ENCODE measurements around the gene MPP7.

MPP7 gene

GRCh38 chr10:28276384-28276783 is 26.5 kb downstream of the MPP7 start:
- Histone ChIP-seq H3K27me3 (ENCODE audit: low read length) (no peaks in the 10 kb centered on the region), H3K4me2 (ENCODE audit: low read depth, low read length, poor library complexity, severe bottlenecking) (no peak overlapping the region), H3K9me2 (replicated peaks; ENCODE audit: insufficient read depth, low read length) (no peaks in the 10 kb centered on the region), H3K9me3 (ENCODE audit: insufficient read depth, low read length) (no peaks in the 10 kb centered on the region), H3K27ac (ENCODE audit: low read depth, low read length) (no peak overlapping the region), H2AFZ (ENCODE audit: low read depth, low read length, severe bottlenecking) (no peak overlapping the region), H3K4me3 (ENCODE audit: insufficient read depth, low read length, poor library complexity, severe bottlenecking) (no peak overlapping the region), H3K9ac (ENCODE audit: low read length) (no peak overlapping the region), H4K20me1 (ENCODE audit: low read depth, low read length) (no peaks in the 10 kb centered on the region), H3K36me3 (ENCODE audit: low read length) (no peaks in the 10 kb centered on the region), H3F3A (ENCODE audit: insufficient read depth) (no peaks in the 10 kb centered on the region), H3K79me2 (ENCODE audit: insufficient read depth, low read length) (no peaks in the 10 kb centered on the region)
- TF ChIP-seq EZH2phosphoT487 (conservative IDR thresholded peaks at IDR 0.05; ENCODE audit: low read length) = no peak
- TF ChIP-seq CTCF (IDR thresholded peaks at IDR 0.05; ENCODE audit: insufficient read depth, low read length, poor library complexity, severe bottlenecking) = no peak

GRCh38 chr10:28274475-28274874 is 28.4 kb downstream of the MPP7 start:
- Histone ChIP-seq H3K9me2 (replicated peaks; ENCODE audit: insufficient read depth, low read length) (no peaks in the 10 kb centered on the region), H2AFZ (ENCODE audit: low read depth, low read length, severe bottlenecking) (no peak overlapping the region), H3K79me2 (ENCODE audit: insufficient read depth, low read length) (no peaks in the 10 kb centered on the region), H3K9me3 (ENCODE audit: insufficient read depth, low read length) (no peaks in the 10 kb centered on the region), H3K4me3 (ENCODE audit: insufficient read depth, low read length, poor library complexity, severe bottlenecking) (no peak overlapping the region), H3K36me3 (ENCODE audit: low read length) (no peaks in the 10 kb centered on the region), H3F3A (ENCODE audit: insufficient read depth) (no peaks in the 10 kb centered on the region), H3K27ac (ENCODE audit: low read depth, low read length) (no peak overlapping the region), H3K27me3 (ENCODE audit: low read length) (no peaks in the 10 kb centered on the region), H3K4me2 (ENCODE audit: low read depth, low read length, poor library complexity, severe bottlenecking) (no peak overlapping the region), H3K9ac (ENCODE audit: low read length) (no peak overlapping the region), H4K20me1 (ENCODE audit: low read depth, low read length) (no peaks in the 10 kb centered on the region)
- TF ChIP-seq EZH2phosphoT487 (conservative IDR thresholded peaks at IDR 0.05; ENCODE audit: low read length) = no peak
- no peak for TF ChIP-seq CTCF (IDR thresholded peaks at IDR 0.05; ENCODE audit: insufficient read depth, low read length, poor library complexity, severe bottlenecking)

- TF ChIP-seq CTCF (IDR thresholded peaks at IDR 0.05; ENCODE audit: insufficient read depth, low read length, poor library complexity, severe bottlenecking) (no peak), EZH2phosphoT487 (conservative IDR thresholded peaks at IDR 0.05; ENCODE audit: low read length) (no peak)
- no peak overlapping the region for H3K4me2 ChIP-seq (ENCODE audit: low read depth, low read length, poor library complexity, severe bottlenecking)
- no peaks in the 10 kb centered on the region for H3K36me3 ChIP-seq (ENCODE audit: low read length)
- no peaks in the 10 kb centered on the region for H3K27me3 ChIP-seq (ENCODE audit: low read length)
- H2AFZ ChIP-seq (ENCODE audit: low read depth, low read length, severe bottlenecking) = no peak overlapping the region
- H3K4me3 ChIP-seq (ENCODE audit: insufficient read depth, low read length, poor library complexity, severe bottlenecking) = no peak overlapping the region
- no peak overlapping the region for H3K9ac ChIP-seq (ENCODE audit: low read length)
- no peak overlapping the region for H3K27ac ChIP-seq (ENCODE audit: low read depth, low read length)
- H3F3A ChIP-seq (ENCODE audit: insufficient read depth) = no peaks in the 10 kb centered on the region
- H4K20me1 ChIP-seq (ENCODE audit: low read depth, low read length) = no peaks in the 10 kb centered on the region
- H3K9me2 ChIP-seq (replicated peaks; ENCODE audit: insufficient read depth, low read length) = no peaks in the 10 kb centered on the region
- H3K9me3 ChIP-seq (ENCODE audit: insufficient read depth, low read length) = no peaks in the 10 kb centered on the region
- H3K79me2 ChIP-seq (ENCODE audit: insufficient read depth, low read length) = no peaks in the 10 kb centered on the region
Observed at GRCh38 chr10:28273343-28273742, 29.5 kb downstream of the MPP7 start.

Data from SU-DHL-6 (cell line).